Astrocyte (in vitro differentiated cells and primary cell): ENCODE results near the gene UMODL1. TPM values are rescaled to one million over a fixed set of nuclear protein-coding genes. Genes with fewer than 3 reads are reported as not detected.

Source experiments
- DNase-seq: peaks from one replicate; pipeline ENCODE4 v3.0.0-alpha.2; 2010; ENCODE audit warnings: low read depth
- FAIRE-seq: peaks from 2 replicates; lab custom pipeline; 2011; peaks lifted over from hg19 to GRCh38; lab: Jason Lieb, UNC
- H2AFZ ChIP-seq: 2 replicates; pipeline ENCODE4 v1.6.0; 2012; ENCODE audit warnings: low read depth, low read length, inconsistent platforms
- H3K27ac ChIP-seq: 2 replicates; pipeline ENCODE4 v1.5.1; 2011; ENCODE audit warnings: low read depth, low read length, inconsistent platforms
- H3K27me3 ChIP-seq: 2 replicates; pipeline ENCODE4 v1.6.0; 2011; ENCODE audit warnings: low read length, inconsistent platforms; ENCODE audit not compliant: insufficient read depth
- H3K36me3 ChIP-seq: 2 replicates; pipeline ENCODE4 v1.5.1; 2011; ENCODE audit warnings: low read length, inconsistent platforms; ENCODE audit not compliant: insufficient read depth
- H3K4me1 ChIP-seq: 2 replicates; pipeline ENCODE4 v1.5.1; 2011; ENCODE audit warnings: low read length, inconsistent platforms; ENCODE audit not compliant: insufficient read depth
- H3K4me2 ChIP-seq: 2 replicates; pipeline ENCODE4 v1.6.0; 2012; ENCODE audit warnings: low read length, inconsistent platforms
- H3K4me3 ChIP-seq: 2 replicates; pipeline ENCODE4 v1.5.1; 2011; ENCODE audit warnings: low read depth, mild to moderate bottlenecking, low read length, inconsistent platforms; ENCODE audit not compliant: insufficient read depth
- H3K79me2 ChIP-seq: 2 replicates; pipeline ENCODE4 v1.6.0; 2012; ENCODE audit warnings: mild to moderate bottlenecking, low read length, inconsistent platforms; ENCODE audit not compliant: insufficient read depth
- H3K9ac ChIP-seq: 2 replicates; pipeline ENCODE4 v1.6.0; 2012; ENCODE audit warnings: mild to moderate bottlenecking, low read length, inconsistent platforms
- H3K9me3 ChIP-seq: 2 replicates; pipeline ENCODE4 v1.5.1; 2012; ENCODE audit warnings: low read depth, mild to moderate bottlenecking, low read length, inconsistent platforms; ENCODE audit not compliant: insufficient read depth
- H4K20me1 ChIP-seq: 2 replicates; pipeline ENCODE4 v1.6.0; 2012; ENCODE audit warnings: low read length, inconsistent platforms; ENCODE audit not compliant: insufficient read depth
- H3K27ac Mint-ChIP-seq: one replicate; pipeline ENCODE4 v1.8.0; 2021; ENCODE audit warnings: mild to moderate bottlenecking, mixed read lengths; ENCODE audit not compliant: unreplicated experiment
- H3K27me3 Mint-ChIP-seq: one replicate; pipeline ENCODE4 v1.8.0; 2021; ENCODE audit warnings: low read depth, mixed read lengths; ENCODE audit not compliant: unreplicated experiment
- H3K36me3 Mint-ChIP-seq: one replicate; pipeline ENCODE4 v1.8.0; 2021; ENCODE audit warnings: low read depth, mixed read lengths; ENCODE audit not compliant: unreplicated experiment
- H3K4me1 Mint-ChIP-seq: one replicate; pipeline ENCODE4 v1.8.0; 2021; ENCODE audit warnings: low read depth, mixed read lengths; ENCODE audit not compliant: unreplicated experiment
- H3K4me3 Mint-ChIP-seq: one replicate; pipeline ENCODE4 v1.8.0; 2021; ENCODE audit warnings: mild to moderate bottlenecking, moderate library complexity, mixed read lengths; ENCODE audit not compliant: unreplicated experiment
- H3K9me3 Mint-ChIP-seq: one replicate; pipeline ENCODE4 v1.8.0; 2021; ENCODE audit warnings: mild to moderate bottlenecking, mixed read lengths; ENCODE audit not compliant: unreplicated experiment
- CTCF ChIP-seq: IDR thresholded peaks from 2 replicates; pipeline ENCODE4 v1.5.1; 2011; ENCODE audit warnings: low read depth, mild to moderate bottlenecking, inconsistent platforms, low read length, moderate library complexity; ENCODE audit not compliant: insufficient read depth
- EZH2 ChIP-seq: IDR thresholded peaks from 2 replicates; pipeline ENCODE4 v1.6.1; 2012; ENCODE audit warnings: mild to moderate bottlenecking, low read length, inconsistent platforms; ENCODE audit not compliant: insufficient read depth
- total RNA-seq: library from RNA; stranded (reverse); gene quantifications from 2 replicates; pipeline ENCODE4 v1.2.1, GENCODE V29; 2021

UMODL1 gene
- total RNA-seq, 1 donor from 2014 or later, result not detected

DNA sequence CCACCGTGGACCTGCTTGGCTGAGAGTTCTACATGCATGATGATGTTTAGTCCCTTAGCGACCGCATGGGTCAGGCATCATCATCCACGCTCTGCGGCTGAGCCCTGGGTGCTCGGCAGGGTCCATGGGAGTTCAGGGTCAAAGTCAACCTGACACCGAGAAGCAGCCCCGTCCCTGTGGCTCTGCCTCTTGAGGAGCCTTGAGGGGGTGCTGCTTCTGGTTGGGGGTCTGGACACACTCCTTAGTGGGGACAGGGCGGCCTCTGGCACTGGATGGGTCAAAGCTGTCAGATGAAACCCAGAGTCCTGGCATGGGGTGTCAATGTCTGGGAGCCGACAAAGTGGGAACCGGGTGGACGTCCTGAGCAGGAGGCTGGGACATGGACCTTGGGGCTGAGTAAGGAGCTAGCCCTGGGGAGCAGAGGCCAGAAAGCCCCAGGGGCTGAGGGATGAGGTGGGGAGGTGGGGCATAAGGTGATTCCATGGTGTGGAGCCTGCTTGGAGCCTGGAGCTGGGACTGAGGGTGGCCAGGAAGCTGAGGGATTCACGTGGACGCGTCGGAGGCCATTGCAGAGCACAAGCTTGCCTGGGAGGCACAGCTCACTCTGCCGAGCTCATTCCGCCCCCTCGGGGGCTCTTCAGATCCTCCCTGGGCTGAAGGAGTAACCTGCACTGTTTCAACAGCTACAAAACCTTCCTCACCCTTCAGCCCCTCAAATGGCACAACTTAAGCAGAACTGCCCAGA lies 53.9 kb downstream of the UMODL1 start:
- no peak overlapping the region for H3K27ac ChIP-seq
- H3K9ac ChIP-seq, result no peak overlapping the region
- TF ChIP-seq EZH2 (no peak), CTCF (no peak)
- Mint-ChIP-seq H3K27ac (no peak overlapping the region), H3K4me1 (peaks cover 17% of the 10 kb centered on the region), H3K9me3 (no peaks in the 10 kb centered on the region), H3K27me3 (peaks cover 28% of the 10 kb centered on the region), H3K4me3 (no peak overlapping the region), H3K36me3 (no peaks in the 10 kb centered on the region)
- H3K4me3 ChIP-seq, result no peak overlapping the region
- H2AFZ ChIP-seq, result no peak overlapping the region
- H4K20me1 ChIP-seq, result no peaks in the 10 kb centered on the region
- H3K4me2 ChIP-seq, result peak overlapping the region; percentile 36
- H3K27me3 ChIP-seq, result peaks cover 21% of the 10 kb centered on the region
- FAIRE-seq (no peak), DNase-seq (no peak)
- no peaks in the 10 kb centered on the region for H3K36me3 ChIP-seq
- peaks cover 7% of the 10 kb centered on the region for H3K4me1 ChIP-seq
- H3K79me2 ChIP-seq, result no peaks in the 10 kb centered on the region
- H3K9me3 ChIP-seq, result no peaks in the 10 kb centered on the region

GRCh38 chr21:42125571-42126544 lies 54.7 kb downstream of the UMODL1 start:
- H3K9me3 ChIP-seq, result no peaks in the 10 kb centered on the region
- no peak overlapping the region for H3K4me3 Mint-ChIP-seq
- H3K36me3 ChIP-seq, result no peaks in the 10 kb centered on the region
- TF ChIP-seq EZH2 (no peak), CTCF (no peak)
- peaks cover 21% of the 10 kb centered on the region for H3K27me3 ChIP-seq
- H3K27me3 Mint-ChIP-seq, result peaks cover 24% of the 10 kb centered on the region
- H2AFZ ChIP-seq, result no peak overlapping the region
- no peak overlapping the region for H3K4me3 ChIP-seq
- no peak for FAIRE-seq
- H3K27ac ChIP-seq, result no peak overlapping the region
- H3K9me3 Mint-ChIP-seq, result no peaks in the 10 kb centered on the region
- no peaks in the 10 kb centered on the region for H3K36me3 Mint-ChIP-seq
- peak overlapping the region; percentile 36 for H3K4me2 ChIP-seq
- H3K4me1 Mint-ChIP-seq, result peaks cover 17% of the 10 kb centered on the region
- no peak overlapping the region for H3K9ac ChIP-seq
- peak; percentile 54 for DNase-seq
- H3K79me2 ChIP-seq, result no peaks in the 10 kb centered on the region
- no peaks in the 10 kb centered on the region for H4K20me1 ChIP-seq
- H3K27ac Mint-ChIP-seq, result no peak overlapping the region
- H3K4me1 ChIP-seq, result peaks cover 7% of the 10 kb centered on the region
